Measurements from ENCODE around the gene HPN. TPM values are rescaled to one million over a fixed set of nuclear protein-coding genes. Genes with fewer than 3 reads are reported as not detected.
A peak's percentile ranks its signal among the peaks of the same experiment; 100 is the strongest.

The HPN gene
- total and polyA plus RNA-seq, 10 of the 15 experiments (the other 5 are each of a cell fraction or from before 2014, with no cell fraction given): 0.21 to 0.35 TPM; not detected in 8

GRCh38 chr19:35066691-35067563 is 25.4 kb downstream of the HPN start (continued):
- TF ChIP-seq NKRF (conservative IDR thresholded peaks at IDR 0.05) (no peak), NFIC (IDR thresholded peaks at IDR 0.05; ENCODE audit: low read depth, low read length) (no peak), POLR2AphosphoS2 (IDR thresholded peaks at IDR 0.05; ENCODE audit: low read depth, low read length) (no peak), HDAC2 (IDR thresholded peaks at IDR 0.05) (no peak), TCF3 (IDR thresholded peaks at IDR 0.05; ENCODE audit: borderline replicate concordance, insufficient read depth, low read depth, low read length) (no peak), SMAD1 (IDR thresholded peaks at IDR 0.05; ENCODE audit: low read depth, partially characterized antibody) (no peak), PAX5 (IDR thresholded peaks at IDR 0.05; ENCODE audit: borderline replicate concordance, low read depth, low read length) (no peak), MYC (IDR thresholded peaks at IDR 0.05; ENCODE audit: insufficient read depth, insufficient read length, insufficient replicate concordance, low read length, severe bottlenecking) (no peak), MTA2 (IDR thresholded peaks at IDR 0.05; ENCODE audit: low read depth) (no peak), DPF2 (IDR thresholded peaks at IDR 0.05) (no peak), TARDBP (IDR thresholded peaks at IDR 0.05; ENCODE audit: borderline replicate concordance) (no peak), BMI1 (IDR thresholded peaks at IDR 0.05; ENCODE audit: borderline replicate concordance) (no peak), EZH2 (IDR thresholded peaks at IDR 0.05; ENCODE audit: borderline replicate concordance, control insufficient read depth, low read depth, low read length) (no peak)
- TF ChIP-seq, protein P1, sequence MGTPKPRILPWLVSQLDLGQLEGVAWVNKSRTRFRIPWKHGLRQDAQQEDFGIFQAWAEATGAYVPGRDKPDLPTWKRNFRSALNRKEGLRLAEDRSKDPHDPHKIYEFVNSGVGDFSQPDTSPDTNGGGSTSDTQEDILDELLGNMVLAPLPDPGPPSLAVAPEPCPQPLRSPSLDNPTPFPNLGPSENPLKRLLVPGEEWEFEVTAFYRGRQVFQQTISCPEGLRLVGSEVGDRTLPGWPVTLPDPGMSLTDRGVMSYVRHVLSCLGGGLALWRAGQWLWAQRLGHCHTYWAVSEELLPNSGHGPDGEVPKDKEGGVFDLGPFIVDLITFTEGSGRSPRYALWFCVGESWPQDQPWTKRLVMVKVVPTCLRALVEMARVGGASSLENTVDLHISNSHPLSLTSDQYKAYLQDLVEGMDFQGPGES (IDR thresholded peaks at IDR 0.05): no peak
- TF ChIP-seq, protein P2, sequence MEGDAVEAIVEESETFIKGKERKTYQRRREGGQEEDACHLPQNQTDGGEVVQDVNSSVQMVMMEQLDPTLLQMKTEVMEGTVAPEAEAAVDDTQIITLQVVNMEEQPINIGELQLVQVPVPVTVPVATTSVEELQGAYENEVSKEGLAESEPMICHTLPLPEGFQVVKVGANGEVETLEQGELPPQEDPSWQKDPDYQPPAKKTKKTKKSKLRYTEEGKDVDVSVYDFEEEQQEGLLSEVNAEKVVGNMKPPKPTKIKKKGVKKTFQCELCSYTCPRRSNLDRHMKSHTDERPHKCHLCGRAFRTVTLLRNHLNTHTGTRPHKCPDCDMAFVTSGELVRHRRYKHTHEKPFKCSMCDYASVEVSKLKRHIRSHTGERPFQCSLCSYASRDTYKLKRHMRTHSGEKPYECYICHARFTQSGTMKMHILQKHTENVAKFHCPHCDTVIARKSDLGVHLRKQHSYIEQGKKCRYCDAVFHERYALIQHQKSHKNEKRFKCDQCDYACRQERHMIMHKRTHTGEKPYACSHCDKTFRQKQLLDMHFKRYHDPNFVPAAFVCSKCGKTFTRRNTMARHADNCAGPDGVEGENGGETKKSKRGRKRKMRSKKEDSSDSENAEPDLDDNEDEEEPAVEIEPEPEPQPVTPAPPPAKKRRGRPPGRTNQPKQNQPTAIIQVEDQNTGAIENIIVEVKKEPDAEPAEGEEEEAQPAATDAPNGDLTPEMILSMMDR (IDR thresholded peaks at IDR 0.05 in 2 of 3, conservative IDR thresholded peaks at IDR 0.05 in 1 of 3; ENCODE audit: control insufficient read depth in 2 of 3, extremely low read depth in 1 of 3, insufficient read depth in 1 of 3, low read depth in 3 of 3, low read length in 3 of 3): peak; percentile 81 to 93 (median 89)
- TF ChIP-seq, protein P3, sequence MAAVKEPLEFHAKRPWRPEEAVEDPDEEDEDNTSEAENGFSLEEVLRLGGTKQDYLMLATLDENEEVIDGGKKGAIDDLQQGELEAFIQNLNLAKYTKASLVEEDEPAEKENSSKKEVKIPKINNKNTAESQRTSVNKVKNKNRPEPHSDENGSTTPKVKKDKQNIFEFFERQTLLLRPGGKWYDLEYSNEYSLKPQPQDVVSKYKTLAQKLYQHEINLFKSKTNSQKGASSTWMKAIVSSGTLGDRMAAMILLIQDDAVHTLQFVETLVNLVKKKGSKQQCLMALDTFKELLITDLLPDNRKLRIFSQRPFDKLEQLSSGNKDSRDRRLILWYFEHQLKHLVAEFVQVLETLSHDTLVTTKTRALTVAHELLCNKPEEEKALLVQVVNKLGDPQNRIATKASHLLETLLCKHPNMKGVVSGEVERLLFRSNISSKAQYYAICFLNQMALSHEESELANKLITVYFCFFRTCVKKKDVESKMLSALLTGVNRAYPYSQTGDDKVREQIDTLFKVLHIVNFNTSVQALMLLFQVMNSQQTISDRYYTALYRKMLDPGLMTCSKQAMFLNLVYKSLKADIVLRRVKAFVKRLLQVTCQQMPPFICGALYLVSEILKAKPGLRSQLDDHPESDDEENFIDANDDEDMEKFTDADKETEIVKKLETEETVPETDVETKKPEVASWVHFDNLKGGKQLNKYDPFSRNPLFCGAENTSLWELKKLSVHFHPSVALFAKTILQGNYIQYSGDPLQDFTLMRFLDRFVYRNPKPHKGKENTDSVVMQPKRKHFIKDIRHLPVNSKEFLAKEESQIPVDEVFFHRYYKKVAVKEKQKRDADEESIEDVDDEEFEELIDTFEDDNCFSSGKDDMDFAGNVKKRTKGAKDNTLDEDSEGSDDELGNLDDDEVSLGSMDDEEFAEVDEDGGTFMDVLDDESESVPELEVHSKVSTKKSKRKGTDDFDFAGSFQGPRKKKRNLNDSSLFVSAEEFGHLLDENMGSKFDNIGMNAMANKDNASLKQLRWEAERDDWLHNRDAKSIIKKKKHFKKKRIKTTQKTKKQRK (IDR thresholded peaks at IDR 0.05; ENCODE audit: low read depth, low read length): no peak
- TF ChIP-seq, protein P4, sequence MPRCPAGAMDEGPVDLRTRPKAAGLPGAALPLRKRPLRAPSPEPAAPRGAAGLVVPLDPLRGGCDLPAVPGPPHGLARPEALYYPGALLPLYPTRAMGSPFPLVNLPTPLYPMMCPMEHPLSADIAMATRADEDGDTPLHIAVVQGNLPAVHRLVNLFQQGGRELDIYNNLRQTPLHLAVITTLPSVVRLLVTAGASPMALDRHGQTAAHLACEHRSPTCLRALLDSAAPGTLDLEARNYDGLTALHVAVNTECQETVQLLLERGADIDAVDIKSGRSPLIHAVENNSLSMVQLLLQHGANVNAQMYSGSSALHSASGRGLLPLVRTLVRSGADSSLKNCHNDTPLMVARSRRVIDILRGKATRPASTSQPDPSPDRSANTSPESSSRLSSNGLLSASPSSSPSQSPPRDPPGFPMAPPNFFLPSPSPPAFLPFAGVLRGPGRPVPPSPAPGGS (IDR thresholded peaks at IDR 0.05; ENCODE audit: borderline replicate concordance, insufficient read depth, low read depth, low read length, poor library complexity, severe bottlenecking): no peak
